Ishikawa (cell line): ENCODE results near the gene ZNF585A.

Experiments used
- CEBPB ChIP-seq: IDR thresholded peaks from 2 replicates; pipeline ENCODE4 v1.6.1; 2012
- CREB1 ChIP-seq: IDR thresholded peaks from 2 replicates; pipeline ENCODE4 v1.6.1; 2012; ENCODE audit warnings: low read depth
- EGR1 ChIP-seq: IDR thresholded peaks from 2 replicates; pipeline ENCODE4 v1.6.1; 2012
- EP300 ChIP-seq: IDR thresholded peaks from 2 replicates; pipeline ENCODE4 v1.6.1; 2012; ENCODE audit warnings: borderline replicate concordance
- FOXM1 ChIP-seq: IDR thresholded peaks from 2 replicates; pipeline ENCODE4 v1.6.1; 2012; ENCODE audit warnings: low read depth, borderline replicate concordance
- NFIC ChIP-seq: IDR thresholded peaks from 2 replicates; pipeline ENCODE4 v1.6.1; 2012
- RAD21 ChIP-seq: IDR thresholded peaks from 2 replicates; pipeline ENCODE4 v1.6.1; 2012; ENCODE audit warnings: low read depth
- TAF1 ChIP-seq: IDR thresholded peaks from 2 replicates; pipeline ENCODE4 v1.6.1; 2012; ENCODE audit warnings: low read depth, mild to moderate bottlenecking
- TCF12 ChIP-seq: IDR thresholded peaks from 2 replicates; pipeline ENCODE4 v1.6.1; 2012; ENCODE audit warnings: low read depth
- TEAD4 ChIP-seq: IDR thresholded peaks from 2 replicates; pipeline ENCODE4 v1.6.1; 2012
- YY1 ChIP-seq: IDR thresholded peaks from 2 replicates; pipeline ENCODE4 v1.6.1; 2012; ENCODE audit warnings: low read depth
- ZBTB7A ChIP-seq: IDR thresholded peaks from 2 replicates; pipeline ENCODE4 v1.6.1; 2012; ENCODE audit warnings: low read depth
- TF ChIP-seq, protein P1 (sequence below): IDR thresholded peaks from 2 replicates; pipeline ENCODE4 v1.6.1; 2012
- TF ChIP-seq, protein P2 (sequence below): IDR thresholded peaks from 2 replicates; pipeline ENCODE4 v1.6.1; 2012
- TF ChIP-seq, protein P3 (sequence below): IDR thresholded peaks from 2 replicates; pipeline ENCODE4 v1.6.1; 2012; ENCODE audit warnings: low read depth, mild to moderate bottlenecking

Gene ZNF585A

DNA sequence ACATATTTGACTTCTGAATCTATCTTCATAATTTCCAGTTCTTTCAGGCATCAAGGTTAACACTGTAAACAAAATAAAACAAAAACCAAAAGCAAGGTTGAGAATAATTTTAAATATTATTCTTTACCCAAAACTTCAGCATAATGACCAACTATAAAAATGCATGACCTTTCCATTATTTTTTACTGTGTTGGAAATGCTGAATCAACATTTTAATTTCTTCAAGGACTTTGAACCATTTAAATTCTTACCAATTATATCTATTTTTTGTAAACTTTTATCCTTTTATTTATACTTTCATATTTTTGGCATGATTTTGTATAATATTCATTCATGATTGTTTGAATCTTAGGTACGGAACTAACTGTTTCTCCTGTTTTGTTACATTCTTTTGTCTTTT, 6.9 kb downstream of the ZNF585A start:
- TF ChIP-seq TAF1, result no peak
- TF ChIP-seq TEAD4, result no peak
- TF ChIP-seq, protein P1, sequence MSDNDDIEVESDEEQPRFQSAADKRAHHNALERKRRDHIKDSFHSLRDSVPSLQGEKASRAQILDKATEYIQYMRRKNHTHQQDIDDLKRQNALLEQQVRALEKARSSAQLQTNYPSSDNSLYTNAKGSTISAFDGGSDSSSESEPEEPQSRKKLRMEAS, result no peak
- TF ChIP-seq RAD21, result no peak
- TF ChIP-seq EGR1, result no peak
- TF ChIP-seq YY1, result no peak
- TF ChIP-seq TCF12, result no peak
- TF ChIP-seq ZBTB7A, result no peak
- no peak for TF ChIP-seq EP300
- no peak for TF ChIP-seq CEBPB
- TF ChIP-seq, protein P2, sequence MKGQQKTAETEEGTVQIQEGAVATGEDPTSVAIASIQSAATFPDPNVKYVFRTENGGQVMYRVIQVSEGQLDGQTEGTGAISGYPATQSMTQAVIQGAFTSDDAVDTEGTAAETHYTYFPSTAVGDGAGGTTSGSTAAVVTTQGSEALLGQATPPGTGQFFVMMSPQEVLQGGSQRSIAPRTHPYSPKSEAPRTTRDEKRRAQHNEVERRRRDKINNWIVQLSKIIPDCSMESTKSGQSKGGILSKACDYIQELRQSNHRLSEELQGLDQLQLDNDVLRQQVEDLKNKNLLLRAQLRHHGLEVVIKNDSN, result no peak
- TF ChIP-seq NFIC, result no peak
- TF ChIP-seq, protein P3, sequence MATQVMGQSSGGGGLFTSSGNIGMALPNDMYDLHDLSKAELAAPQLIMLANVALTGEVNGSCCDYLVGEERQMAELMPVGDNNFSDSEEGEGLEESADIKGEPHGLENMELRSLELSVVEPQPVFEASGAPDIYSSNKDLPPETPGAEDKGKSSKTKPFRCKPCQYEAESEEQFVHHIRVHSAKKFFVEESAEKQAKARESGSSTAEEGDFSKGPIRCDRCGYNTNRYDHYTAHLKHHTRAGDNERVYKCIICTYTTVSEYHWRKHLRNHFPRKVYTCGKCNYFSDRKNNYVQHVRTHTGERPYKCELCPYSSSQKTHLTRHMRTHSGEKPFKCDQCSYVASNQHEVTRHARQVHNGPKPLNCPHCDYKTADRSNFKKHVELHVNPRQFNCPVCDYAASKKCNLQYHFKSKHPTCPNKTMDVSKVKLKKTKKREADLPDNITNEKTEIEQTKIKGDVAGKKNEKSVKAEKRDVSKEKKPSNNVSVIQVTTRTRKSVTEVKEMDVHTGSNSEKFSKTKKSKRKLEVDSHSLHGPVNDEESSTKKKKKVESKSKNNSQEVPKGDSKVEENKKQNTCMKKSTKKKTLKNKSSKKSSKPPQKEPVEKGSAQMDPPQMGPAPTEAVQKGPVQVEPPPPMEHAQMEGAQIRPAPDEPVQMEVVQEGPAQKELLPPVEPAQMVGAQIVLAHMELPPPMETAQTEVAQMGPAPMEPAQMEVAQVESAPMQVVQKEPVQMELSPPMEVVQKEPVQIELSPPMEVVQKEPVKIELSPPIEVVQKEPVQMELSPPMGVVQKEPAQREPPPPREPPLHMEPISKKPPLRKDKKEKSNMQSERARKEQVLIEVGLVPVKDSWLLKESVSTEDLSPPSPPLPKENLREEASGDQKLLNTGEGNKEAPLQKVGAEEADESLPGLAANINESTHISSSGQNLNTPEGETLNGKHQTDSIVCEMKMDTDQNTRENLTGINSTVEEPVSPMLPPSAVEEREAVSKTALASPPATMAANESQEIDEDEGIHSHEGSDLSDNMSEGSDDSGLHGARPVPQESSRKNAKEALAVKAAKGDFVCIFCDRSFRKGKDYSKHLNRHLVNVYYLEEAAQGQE, result no peak
- TF ChIP-seq FOXM1, result no peak
- no peak for TF ChIP-seq CREB1

DNA sequence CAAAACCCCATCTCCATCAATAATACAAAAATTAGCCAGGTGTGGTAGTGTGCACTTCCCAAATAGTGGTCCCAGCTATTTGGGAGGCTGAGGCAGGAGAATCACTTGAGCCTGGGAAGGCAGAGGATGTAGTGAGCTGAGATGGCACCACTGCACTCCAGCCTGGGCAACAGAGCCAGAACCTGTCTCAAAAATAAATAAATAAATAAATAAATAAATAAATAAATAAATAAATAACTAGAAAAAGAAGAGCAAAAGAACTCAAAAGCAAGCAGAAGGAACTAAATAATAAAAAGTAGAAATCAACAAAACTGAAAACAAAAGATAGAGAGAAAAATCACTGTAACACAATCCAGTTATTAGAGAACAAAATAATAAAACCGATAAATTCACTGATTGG, 12.3 kb downstream of the ZNF585A start:
- TF ChIP-seq RAD21, result no peak
- TF ChIP-seq CREB1, result no peak
- TF ChIP-seq CEBPB, result no peak
- TF ChIP-seq, protein P2, result no peak
- TF ChIP-seq EP300, result no peak
- no peak for TF ChIP-seq EGR1
- TF ChIP-seq, protein P1, result no peak

DNA sequence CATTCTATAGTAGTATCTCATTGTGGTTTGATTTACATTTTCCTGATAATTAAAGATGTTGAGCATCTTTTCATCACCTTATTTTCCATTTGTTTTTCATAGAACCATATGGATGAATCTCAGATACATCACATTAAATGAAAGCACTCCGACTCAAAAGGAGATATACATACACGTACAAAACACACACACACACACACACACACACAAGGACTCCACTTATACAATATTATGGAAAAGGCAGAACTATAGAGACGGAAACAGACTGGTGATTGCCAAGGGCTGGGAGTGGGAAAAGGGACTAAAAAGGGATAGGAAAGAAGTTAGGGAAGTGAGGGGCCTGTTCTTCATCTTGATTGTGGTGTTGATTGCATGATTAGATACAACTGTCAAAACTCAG, 24.3 kb downstream of the ZNF585A start:
- TF ChIP-seq YY1 (no peak), EP300 (no peak), ZBTB7A (no peak), TAF1 (no peak), CREB1 (no peak), EGR1 (no peak), FOXM1 (no peak), TCF12 (no peak), CEBPB (no peak), NFIC (no peak), TEAD4 (no peak)
- TF ChIP-seq, protein P2, result no peak
- TF ChIP-seq, protein P1, result no peak

DNA sequence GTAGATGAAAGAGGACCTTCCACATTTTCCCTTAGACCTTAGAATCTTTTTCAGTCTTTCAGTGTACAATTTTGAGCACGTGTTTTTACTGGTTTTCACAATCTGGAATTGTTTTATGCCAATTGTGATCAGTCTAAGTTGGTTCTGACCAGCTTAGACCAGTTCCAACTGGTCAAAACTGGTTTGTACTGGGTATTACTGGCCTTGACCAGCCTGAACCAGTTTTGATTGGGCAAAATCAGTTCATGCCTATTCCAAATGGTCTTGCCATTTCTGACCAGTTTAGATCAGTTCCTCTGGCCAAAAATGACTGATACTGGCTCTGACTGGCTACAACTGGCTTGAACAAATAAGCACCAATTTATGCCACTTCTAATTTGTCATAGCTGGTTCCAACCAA, 36.4 kb downstream of the ZNF585A start:
- no peak for TF ChIP-seq TEAD4
- no peak for TF ChIP-seq YY1
- TF ChIP-seq RAD21, result no peak
- TF ChIP-seq CEBPB, result no peak
- TF ChIP-seq, protein P2, result no peak
- no peak for TF ChIP-seq NFIC
- no peak for TF ChIP-seq TAF1
- TF ChIP-seq, protein P1, result no peak
- TF ChIP-seq EGR1, result no peak
- TF ChIP-seq FOXM1, result no peak
- no peak for TF ChIP-seq CREB1
- no peak for TF ChIP-seq EP300
- TF ChIP-seq ZBTB7A, result no peak
- TF ChIP-seq TCF12, result no peak
- TF ChIP-seq, protein P3, result no peak

DNA sequence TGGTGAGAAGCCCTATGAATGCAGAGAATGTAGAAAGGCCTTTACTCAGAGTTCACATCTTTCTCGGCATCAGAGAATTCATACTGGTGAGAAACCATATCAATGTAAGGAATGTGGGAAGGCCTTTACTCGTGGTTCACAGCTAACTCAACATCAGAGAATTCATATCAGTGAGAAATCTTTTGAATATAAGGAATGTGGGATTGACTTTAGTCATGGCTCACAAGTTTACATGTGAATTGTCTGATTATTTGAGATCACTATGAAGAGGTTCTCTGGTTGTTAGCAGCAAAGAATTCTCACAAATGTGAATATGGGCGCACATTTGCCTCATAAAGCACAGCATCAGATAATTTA, 43.7 kb downstream of the ZNF585A start:
- TF ChIP-seq, protein P2, result no peak
- TF ChIP-seq CEBPB (no peak), TEAD4 (no peak), YY1 (no peak), ZBTB7A (no peak), NFIC (no peak)
- TF ChIP-seq, protein P1, result no peak
